ENCODE measurements around the gene PITPNC1.

GRCh38 chr17:67733449-67733848 is 356.4 kb downstream of the PITPNC1 start:
- TF ChIP-seq EZH2 (IDR thresholded peaks at IDR 0.05; ENCODE audit: insufficient read depth, poor library complexity, severe bottlenecking), result no peak
- TF ChIP-seq EZH2phosphoT487 (IDR thresholded peaks at IDR 0.05; ENCODE audit: insufficient read depth, low read depth), result no peak

Data from GM23248 (cell line).